HEK293 (cell line): ENCODE measurements around the gene LMOD3.

Experiments used
- HOXC10 ChIP-seq: sonication (generic); formaldehyde crosslinking; IDR thresholded peaks from 2 replicates; pipeline ENCODE4 v1.8.1; 2023; ENCODE audit warnings: mild to moderate bottlenecking, missing genetic modification reagents
- MYNN ChIP-seq: fragments of 450-650 bp; formaldehyde crosslinking; IDR thresholded peaks from 2 replicates; pipeline ENCODE4 v1.5.1; 2016; ENCODE audit warnings: missing biosample characterization, missing genetic modification characterization, borderline replicate concordance
- SP2 ChIP-seq: fragments of 450-650 bp; formaldehyde crosslinking; IDR thresholded peaks from 2 replicates; pipeline ENCODE4 v1.5.1; 2016; ENCODE audit warnings: missing biosample characterization, missing genetic modification characterization
- ZBTB7A ChIP-seq: fragments of 450-650 bp; formaldehyde crosslinking; IDR thresholded peaks from 2 replicates; pipeline ENCODE4 v1.5.1; 2016; ENCODE audit warnings: low read depth, missing biosample characterization, missing genetic modification characterization
- ZNF174 ChIP-seq: fragments of 450-650 bp; formaldehyde crosslinking; IDR thresholded peaks from 2 replicates; pipeline ENCODE4 v1.5.0; 2017; ENCODE audit warnings: missing biosample characterization, mild to moderate bottlenecking, missing genetic modification characterization
- ZNF202 ChIP-seq: fragments of 450-650 bp; formaldehyde crosslinking; IDR thresholded peaks from 2 replicates; pipeline ENCODE4 v1.5.1; 2016; ENCODE audit warnings: missing biosample characterization, missing genetic modification characterization, borderline replicate concordance
- ZNF302 ChIP-seq: fragments of 450-650 bp; formaldehyde crosslinking; IDR thresholded peaks from 2 replicates; pipeline ENCODE4 v1.5.1; 2016; ENCODE audit warnings: missing biosample characterization, missing genetic modification characterization, low read depth
- ZNF510 ChIP-seq: fragments of 450-650 bp; formaldehyde crosslinking; IDR thresholded peaks from 2 replicates; pipeline ENCODE4 v1.5.1; 2018; ENCODE audit warnings: mild to moderate bottlenecking, missing genetic modification characterization, missing biosample characterization; ENCODE audit not compliant: insufficient replicate concordance
- ZNF670 ChIP-seq: fragments of 450-650 bp; formaldehyde crosslinking; IDR thresholded peaks from 2 replicates; pipeline ENCODE4 v1.5.1; 2016; ENCODE audit warnings: missing biosample characterization, missing genetic modification characterization, low read depth
- TF ChIP-seq, protein P1 (sequence below): fragments of 450-650 bp; formaldehyde crosslinking; IDR thresholded peaks from 2 replicates; pipeline ENCODE4 v1.5.1; 2016; ENCODE audit warnings: missing biosample characterization, missing genetic modification characterization
- TF ChIP-seq, protein P2 (sequence below): fragments of 450-650 bp; formaldehyde crosslinking; IDR thresholded peaks from 2 replicates; pipeline ENCODE4 v1.5.1; 2016; ENCODE audit warnings: missing biosample characterization, missing genetic modification characterization
- TF ChIP-seq, protein P3 (sequence below): fragments of 450-650 bp; formaldehyde crosslinking; IDR thresholded peaks from 2 replicates; pipeline ENCODE4 v1.5.1; 2016; ENCODE audit warnings: missing biosample characterization, missing genetic modification characterization
- TF ChIP-seq, protein P4 (sequence below): fragments of 450-650 bp; formaldehyde crosslinking; conservative IDR thresholded peaks from 2 replicates; pipeline ENCODE4 v1.5.1; 2016; ENCODE audit warnings: low read depth, missing biosample characterization, missing genetic modification characterization

- TF ChIP-seq, protein P1, sequence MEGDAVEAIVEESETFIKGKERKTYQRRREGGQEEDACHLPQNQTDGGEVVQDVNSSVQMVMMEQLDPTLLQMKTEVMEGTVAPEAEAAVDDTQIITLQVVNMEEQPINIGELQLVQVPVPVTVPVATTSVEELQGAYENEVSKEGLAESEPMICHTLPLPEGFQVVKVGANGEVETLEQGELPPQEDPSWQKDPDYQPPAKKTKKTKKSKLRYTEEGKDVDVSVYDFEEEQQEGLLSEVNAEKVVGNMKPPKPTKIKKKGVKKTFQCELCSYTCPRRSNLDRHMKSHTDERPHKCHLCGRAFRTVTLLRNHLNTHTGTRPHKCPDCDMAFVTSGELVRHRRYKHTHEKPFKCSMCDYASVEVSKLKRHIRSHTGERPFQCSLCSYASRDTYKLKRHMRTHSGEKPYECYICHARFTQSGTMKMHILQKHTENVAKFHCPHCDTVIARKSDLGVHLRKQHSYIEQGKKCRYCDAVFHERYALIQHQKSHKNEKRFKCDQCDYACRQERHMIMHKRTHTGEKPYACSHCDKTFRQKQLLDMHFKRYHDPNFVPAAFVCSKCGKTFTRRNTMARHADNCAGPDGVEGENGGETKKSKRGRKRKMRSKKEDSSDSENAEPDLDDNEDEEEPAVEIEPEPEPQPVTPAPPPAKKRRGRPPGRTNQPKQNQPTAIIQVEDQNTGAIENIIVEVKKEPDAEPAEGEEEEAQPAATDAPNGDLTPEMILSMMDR = no peak
- no peak for TF ChIP-seq HOXC10 (CRISPR knock-in tag)
- TF ChIP-seq SP2 (tag by site-specific recombination) = no peak
- TF ChIP-seq ZNF302 = no peak
- TF ChIP-seq ZNF670 = no peak
- TF ChIP-seq, protein P2, sequence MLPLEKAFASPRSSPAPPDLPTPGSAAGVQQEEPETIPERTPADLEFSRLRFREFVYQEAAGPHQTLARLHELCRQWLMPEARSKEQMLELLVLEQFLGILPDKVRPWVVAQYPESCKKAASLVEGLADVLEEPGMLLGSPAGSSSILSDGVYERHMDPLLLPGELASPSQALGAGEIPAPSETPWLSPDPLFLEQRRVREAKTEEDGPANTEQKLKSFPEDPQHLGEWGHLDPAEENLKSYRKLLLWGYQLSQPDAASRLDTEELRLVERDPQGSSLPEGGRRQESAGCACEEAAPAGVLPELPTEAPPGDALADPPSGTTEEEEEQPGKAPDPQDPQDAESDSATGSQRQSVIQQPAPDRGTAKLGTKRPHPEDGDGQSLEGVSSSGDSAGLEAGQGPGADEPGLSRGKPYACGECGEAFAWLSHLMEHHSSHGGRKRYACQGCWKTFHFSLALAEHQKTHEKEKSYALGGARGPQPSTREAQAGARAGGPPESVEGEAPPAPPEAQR (tag by site-specific recombination) = no peak
- no peak for TF ChIP-seq MYNN (tag by site-specific recombination)
- TF ChIP-seq ZNF510 = no peak
- TF ChIP-seq, protein P3, sequence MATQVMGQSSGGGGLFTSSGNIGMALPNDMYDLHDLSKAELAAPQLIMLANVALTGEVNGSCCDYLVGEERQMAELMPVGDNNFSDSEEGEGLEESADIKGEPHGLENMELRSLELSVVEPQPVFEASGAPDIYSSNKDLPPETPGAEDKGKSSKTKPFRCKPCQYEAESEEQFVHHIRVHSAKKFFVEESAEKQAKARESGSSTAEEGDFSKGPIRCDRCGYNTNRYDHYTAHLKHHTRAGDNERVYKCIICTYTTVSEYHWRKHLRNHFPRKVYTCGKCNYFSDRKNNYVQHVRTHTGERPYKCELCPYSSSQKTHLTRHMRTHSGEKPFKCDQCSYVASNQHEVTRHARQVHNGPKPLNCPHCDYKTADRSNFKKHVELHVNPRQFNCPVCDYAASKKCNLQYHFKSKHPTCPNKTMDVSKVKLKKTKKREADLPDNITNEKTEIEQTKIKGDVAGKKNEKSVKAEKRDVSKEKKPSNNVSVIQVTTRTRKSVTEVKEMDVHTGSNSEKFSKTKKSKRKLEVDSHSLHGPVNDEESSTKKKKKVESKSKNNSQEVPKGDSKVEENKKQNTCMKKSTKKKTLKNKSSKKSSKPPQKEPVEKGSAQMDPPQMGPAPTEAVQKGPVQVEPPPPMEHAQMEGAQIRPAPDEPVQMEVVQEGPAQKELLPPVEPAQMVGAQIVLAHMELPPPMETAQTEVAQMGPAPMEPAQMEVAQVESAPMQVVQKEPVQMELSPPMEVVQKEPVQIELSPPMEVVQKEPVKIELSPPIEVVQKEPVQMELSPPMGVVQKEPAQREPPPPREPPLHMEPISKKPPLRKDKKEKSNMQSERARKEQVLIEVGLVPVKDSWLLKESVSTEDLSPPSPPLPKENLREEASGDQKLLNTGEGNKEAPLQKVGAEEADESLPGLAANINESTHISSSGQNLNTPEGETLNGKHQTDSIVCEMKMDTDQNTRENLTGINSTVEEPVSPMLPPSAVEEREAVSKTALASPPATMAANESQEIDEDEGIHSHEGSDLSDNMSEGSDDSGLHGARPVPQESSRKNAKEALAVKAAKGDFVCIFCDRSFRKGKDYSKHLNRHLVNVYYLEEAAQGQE = no peak
- TF ChIP-seq ZNF202 = no peak
- TF ChIP-seq, protein P4, sequence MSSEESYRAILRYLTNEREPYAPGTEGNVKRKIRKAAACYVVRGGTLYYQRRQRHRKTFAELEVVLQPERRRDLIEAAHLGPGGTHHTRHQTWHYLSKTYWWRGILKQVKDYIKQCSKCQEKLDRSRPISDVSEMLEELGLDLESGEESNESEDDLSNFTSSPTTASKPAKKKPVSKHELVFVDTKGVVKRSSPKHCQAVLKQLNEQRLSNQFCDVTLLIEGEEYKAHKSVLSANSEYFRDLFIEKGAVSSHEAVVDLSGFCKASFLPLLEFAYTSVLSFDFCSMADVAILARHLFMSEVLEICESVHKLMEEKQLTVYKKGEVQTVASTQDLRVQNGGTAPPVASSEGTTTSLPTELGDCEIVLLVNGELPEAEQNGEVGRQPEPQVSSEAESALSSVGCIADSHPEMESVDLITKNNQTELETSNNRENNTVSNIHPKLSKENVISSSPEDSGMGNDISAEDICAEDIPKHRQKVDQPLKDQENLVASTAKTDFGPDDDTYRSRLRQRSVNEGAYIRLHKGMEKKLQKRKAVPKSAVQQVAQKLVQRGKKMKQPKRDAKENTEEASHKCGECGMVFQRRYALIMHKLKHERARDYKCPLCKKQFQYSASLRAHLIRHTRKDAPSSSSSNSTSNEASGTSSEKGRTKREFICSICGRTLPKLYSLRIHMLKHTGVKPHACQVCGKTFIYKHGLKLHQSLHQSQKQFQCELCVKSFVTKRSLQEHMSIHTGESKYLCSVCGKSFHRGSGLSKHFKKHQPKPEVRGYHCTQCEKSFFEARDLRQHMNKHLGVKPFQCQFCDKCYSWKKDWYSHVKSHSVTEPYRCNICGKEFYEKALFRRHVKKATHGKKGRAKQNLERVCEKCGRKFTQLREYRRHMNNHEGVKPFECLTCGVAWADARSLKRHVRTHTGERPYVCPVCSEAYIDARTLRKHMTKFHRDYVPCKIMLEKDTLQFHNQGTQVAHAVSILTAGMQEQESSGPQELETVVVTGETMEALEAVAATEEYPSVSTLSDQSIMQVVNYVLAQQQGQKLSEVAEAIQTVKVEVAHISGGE (tag by site-specific recombination) = no peak
- TF ChIP-seq ZBTB7A (tag by site-specific recombination) = no peak
- no peak for TF ChIP-seq ZNF174
Observed at GRCh38 chr3:69102384-69102783, 20.0 kb downstream of the LMOD3 start.
